ENCODE data around the gene PHF24. TPM values are rescaled to one million over a fixed set of nuclear protein-coding genes. Genes with fewer than 3 reads are reported as not detected.

PHF24 gene
- total RNA-seq, 1 donor = not detected

GRCh38 chr9:34993502-34994259, 35.6 kb downstream of the PHF24 start:
- peak; percentile 85 for DNase-seq (ENCODE audit: low read depth)
- no peak overlapping the region for H3K4me3 ChIP-seq (ENCODE audit: low read depth, low read length)
- TF ChIP-seq, protein P1, sequence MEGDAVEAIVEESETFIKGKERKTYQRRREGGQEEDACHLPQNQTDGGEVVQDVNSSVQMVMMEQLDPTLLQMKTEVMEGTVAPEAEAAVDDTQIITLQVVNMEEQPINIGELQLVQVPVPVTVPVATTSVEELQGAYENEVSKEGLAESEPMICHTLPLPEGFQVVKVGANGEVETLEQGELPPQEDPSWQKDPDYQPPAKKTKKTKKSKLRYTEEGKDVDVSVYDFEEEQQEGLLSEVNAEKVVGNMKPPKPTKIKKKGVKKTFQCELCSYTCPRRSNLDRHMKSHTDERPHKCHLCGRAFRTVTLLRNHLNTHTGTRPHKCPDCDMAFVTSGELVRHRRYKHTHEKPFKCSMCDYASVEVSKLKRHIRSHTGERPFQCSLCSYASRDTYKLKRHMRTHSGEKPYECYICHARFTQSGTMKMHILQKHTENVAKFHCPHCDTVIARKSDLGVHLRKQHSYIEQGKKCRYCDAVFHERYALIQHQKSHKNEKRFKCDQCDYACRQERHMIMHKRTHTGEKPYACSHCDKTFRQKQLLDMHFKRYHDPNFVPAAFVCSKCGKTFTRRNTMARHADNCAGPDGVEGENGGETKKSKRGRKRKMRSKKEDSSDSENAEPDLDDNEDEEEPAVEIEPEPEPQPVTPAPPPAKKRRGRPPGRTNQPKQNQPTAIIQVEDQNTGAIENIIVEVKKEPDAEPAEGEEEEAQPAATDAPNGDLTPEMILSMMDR (IDR thresholded peaks at IDR 0.05; ENCODE audit: insufficient read depth, low read depth, low read length) = no peak

DNA sequence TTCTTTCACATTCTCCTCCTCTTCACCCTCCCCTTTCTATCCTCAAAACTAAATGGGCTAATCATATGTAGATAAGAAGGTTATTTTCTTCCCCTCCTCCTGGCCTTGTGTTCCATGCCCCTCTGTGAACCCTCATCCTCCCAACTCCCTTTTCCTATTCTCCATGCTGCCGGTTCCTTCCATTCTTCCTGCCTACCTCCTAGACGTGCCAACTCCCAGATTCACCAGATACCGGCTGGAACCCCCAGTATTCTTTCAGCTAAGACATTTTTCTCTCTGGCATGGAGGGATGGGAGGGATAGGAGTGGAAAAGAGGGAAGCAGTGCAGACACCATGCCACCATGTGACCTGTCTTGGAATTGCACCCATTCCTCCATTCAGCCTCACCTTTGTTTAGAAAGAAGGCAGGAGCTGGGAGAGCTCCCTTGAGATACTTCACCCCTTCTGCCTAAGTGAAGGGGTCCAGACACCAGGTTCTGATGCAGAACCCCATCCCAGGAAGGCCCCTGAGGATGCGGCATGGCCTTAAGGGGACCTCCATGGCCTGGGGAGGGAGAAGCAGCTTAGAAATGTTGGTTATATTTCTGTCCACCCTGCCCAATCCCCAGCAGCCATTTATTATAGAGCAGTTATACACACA, 36.3 kb downstream of the PHF24 start:
- DNase-seq (ENCODE audit: low read depth) = peak; percentile 39
- TF ChIP-seq, protein P1 (IDR thresholded peaks at IDR 0.05; ENCODE audit: insufficient read depth, low read depth, low read length) = peak; percentile 70
- H3K4me3 ChIP-seq (ENCODE audit: low read depth, low read length) = no peak overlapping the region

DNA sequence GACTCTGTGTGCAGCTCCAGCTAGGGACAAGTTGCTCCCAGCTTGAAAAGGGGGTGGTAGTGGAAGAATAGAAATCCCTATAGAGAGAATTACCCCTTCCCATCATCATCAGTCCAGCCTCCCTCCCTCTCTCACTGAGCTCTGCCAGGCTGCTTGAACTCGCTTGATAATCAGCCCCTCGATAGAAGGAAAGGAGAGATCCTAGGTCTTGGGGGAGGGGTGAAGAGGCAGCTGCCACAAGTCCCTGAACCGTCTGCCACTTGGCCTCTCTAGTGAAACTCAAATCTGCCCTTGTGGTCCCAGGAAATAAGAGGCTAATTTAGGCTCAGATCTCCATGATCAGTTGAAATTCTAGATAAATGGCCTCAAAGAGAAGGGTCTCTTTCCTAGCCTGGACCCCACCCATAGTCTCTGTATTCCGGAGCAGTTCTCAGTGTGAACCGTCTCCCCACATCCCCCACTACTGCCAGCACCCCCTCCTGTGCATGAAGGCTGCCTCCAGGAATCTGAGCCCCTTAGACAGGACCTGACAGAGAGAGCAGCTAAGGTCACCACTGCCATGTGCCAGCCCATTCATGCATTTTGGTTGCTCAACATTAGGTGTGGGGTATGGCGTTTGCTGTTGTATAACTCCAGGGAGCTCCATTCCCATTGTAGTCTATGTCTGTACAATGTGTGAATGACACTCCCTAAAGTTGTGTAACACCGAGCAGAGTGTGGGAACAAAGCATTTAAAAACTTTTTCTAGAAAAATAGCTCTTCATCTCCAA, 37.0 kb downstream of the PHF24 start:
- H3K4me3 ChIP-seq (ENCODE audit: low read depth, low read length) = no peak overlapping the region
- DNase-seq (ENCODE audit: low read depth) = peak; percentile 76
- TF ChIP-seq, protein P1 (IDR thresholded peaks at IDR 0.05; ENCODE audit: insufficient read depth, low read depth, low read length) = no peak

GRCh38 chr9:34995670-34996060, 37.6 kb downstream of the PHF24 start:
- no peak overlapping the region for H3K4me3 ChIP-seq (ENCODE audit: low read depth, low read length)
- TF ChIP-seq, protein P1 (IDR thresholded peaks at IDR 0.05; ENCODE audit: insufficient read depth, low read depth, low read length) = no peak
- peak; percentile 42 for DNase-seq (ENCODE audit: low read depth)

DNA sequence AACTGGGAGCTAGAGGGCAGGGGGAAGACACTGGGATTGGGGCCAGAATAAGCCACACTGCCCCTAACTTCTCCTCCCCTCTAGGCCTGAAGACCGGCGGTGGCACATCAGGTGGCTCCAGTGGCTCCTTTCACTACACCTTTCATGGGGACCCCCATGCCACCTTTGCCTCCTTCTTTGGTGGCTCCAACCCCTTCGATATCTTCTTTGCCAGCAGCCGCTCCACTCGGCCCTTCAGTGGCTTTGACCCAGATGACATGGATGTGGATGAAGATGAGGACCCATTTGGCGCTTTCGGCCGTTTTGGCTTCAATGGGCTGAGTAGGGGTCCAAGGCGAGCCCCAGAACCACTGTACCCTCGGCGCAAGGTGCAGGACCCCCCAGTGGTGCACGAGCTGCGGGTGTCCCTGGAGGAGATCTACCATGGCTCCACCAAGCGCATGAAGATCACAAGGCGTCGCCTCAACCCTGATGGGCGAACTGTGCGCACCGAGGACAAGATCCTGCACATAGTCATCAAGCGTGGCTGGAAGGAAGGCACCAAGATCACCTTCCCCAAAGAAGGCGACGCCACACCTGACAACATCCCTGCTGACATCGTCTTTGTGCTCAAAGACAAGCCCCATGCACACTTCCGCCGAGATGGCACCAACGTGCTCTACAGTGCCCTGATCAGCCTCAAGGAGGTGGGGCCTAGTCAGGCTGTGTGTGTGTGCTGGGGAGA, 38.3 kb downstream of the PHF24 start:
- DNase-seq (ENCODE audit: low read depth) = no peak
- no peak overlapping the region for H3K4me3 ChIP-seq (ENCODE audit: low read depth, low read length)
- TF ChIP-seq, protein P1 (IDR thresholded peaks at IDR 0.05; ENCODE audit: insufficient read depth, low read depth, low read length) = no peak

DNA sequence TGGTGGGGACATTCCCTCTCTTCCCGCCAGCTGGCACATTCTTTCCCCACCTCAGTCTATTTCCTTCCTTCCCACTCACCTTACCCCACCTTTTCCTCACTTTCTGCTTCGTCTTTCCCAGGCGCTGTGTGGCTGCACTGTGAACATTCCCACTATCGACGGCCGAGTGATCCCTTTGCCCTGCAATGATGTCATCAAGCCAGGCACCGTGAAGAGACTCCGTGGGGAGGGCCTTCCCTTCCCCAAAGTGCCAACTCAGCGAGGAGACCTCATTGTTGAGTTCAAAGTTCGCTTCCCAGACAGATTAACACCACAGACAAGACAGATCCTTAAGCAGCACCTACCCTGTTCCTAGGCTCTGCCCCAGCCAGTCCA, 38.8 kb downstream of the PHF24 start:
- H3K4me3 ChIP-seq (ENCODE audit: low read depth, low read length) = no peak overlapping the region
- no peak for DNase-seq (ENCODE audit: low read depth)
- TF ChIP-seq, protein P1 (IDR thresholded peaks at IDR 0.05; ENCODE audit: insufficient read depth, low read depth, low read length) = no peak
